ENCODE measurements around the gene TECTB.
"Not testable (repeated sequence)": the region's sequence is repeated elsewhere in the genome, so short reads cannot be mapped to it uniquely, and the experiment has no call there.

Gene TECTB

GRCh38 chr10:112283100-112283499 lies at the start of gene TECTB:
Gene TECTB, plus strand, starts transcription at chr10:112283400. Its CDS starts 335 bp downstream, at chr10:112283735.
- no peak for DNase-seq

DNA sequence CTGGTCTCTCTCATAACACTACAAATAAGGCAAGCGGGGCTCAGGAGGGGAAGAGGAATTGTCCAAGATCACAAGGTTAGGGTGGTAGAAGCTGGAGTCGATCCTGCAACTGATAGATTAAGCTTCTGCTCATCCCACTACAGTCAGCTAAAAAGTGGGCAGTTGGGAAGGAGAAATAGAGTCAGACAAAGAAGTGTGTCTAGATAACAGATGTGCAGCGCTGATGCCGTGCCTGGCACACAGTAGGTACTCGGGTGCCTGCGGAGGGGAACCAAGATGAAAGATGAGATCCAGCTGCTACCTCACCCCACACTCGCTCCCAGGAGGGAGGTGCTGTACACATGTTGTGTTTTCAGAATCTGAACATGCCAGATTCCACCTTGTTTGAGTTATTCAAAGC lies 48.1 kb upstream of the TECTB start:
- DNase-seq = no peak

- DNase-seq = no peak
Observed at GRCh38 chr10:112235920-112236319, 47.3 kb upstream of the TECTB start.

GRCh38 chr10:112236486-112236885 lies 46.7 kb upstream of the TECTB start:
- no peak for DNase-seq

- DNase-seq = no peak
Observed at GRCh38 chr10:112239347-112239746, 43.9 kb upstream of the TECTB start.

DNA sequence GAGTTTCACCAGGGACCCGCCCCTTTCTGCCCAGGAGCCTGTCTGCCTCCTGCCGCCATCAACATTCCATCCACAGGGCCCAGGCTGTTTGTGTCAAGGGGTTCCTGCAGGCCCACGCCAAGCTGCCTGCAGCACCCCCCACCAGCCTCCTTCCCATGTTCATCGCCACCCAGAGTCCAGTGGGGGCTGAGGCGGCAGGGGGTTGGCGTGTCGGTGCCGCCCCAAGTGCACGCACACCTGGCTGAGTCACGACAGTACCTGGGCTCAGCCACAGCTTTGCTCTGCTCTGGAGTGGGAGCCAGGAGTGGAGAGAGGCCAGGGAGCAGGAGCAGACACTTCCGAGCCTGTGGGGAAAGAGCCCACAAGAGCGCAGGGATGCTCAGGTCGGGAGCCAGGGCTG lies 42.8 kb upstream of the TECTB start:
- no peak for DNase-seq

DNA sequence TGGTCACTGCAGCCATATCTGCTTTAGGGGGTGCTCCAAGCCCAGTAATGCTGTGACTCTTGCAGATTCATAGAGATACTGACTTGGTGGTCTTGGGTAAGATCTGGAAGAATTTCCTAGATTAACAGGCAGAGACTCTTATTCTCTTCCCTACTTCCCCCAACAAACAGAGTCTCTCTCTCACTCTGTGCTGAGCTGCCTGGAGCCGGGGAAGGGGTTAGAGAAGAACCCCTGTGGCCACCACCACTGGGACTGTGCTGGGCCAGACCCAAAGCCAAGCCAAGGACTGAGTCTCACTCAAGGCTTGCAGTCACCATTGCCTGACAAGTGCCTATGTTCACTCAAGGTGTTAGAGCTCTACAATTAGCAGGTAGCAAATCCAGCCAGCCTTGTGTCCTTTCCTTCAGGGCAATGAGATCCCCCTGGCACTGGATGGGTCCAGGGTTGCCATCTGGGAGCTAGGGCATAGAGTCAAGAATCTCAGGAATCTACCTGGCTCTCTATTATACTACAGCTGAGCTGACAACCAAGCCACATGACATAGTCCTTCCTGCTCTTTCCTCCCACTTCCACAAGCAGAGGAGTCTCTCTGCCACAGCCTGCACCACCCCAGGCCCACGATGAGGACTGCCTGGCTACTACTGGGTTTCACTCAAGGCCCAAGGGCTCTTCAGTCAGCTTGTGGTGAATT lies 41.4 kb upstream of the TECTB start:
- no peak for DNase-seq

- DNase-seq = no peak
Observed at GRCh38 chr10:112242769-112243168, 40.4 kb upstream of the TECTB start.

GRCh38 chr10:112243713-112244112 lies 39.5 kb upstream of the TECTB start:
- DNase-seq = no peak

GRCh38 chr10:112244197-112244596 lies 39.0 kb upstream of the TECTB start:
- no peak for DNase-seq

DNA sequence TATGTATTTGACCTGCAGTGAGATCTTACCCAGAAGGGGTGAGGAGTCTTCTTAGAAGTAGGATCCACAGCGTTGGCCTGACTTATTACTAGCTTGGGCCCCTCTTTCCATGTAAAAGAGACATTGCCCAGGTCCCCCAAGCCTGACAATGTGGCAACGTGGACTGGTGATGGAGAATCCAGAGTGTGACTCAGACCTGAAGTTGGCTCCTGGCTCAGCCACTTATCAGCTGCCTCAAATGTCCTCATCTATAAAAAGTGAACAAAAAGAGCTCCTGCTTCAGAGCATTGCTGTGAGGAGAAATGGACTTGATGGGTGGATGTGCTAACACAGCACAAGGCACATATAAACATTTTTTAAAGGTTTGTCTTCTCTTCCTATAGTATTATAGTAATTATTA lies 35.4 kb upstream of the TECTB start:
- no peak for DNase-seq

- DNase-seq = no peak
Observed at GRCh38 chr10:112248584-112249295, 34.5 kb upstream of the TECTB start.

GRCh38 chr10:112249722-112250121 lies 33.5 kb upstream of the TECTB start:
- no peak for DNase-seq

DNA sequence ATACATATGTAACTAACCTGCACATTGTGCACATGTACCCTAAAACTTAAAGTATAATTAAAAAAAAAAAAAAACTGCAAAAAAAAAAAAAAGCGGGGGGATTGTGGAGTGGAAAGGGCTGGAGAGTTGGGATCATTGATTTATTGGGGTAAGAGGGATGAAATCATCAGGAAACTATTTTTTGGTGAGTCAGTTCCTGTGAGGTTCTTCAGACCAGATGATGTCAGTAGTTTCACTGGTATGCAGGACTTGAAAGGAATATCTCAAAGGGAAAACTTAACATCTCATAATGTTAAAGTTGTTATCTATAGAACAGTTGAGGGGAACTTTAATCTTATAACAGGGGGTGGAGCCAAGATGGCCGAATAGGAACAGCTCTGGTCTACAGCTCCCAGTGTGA lies 32.6 kb upstream of the TECTB start:
- DNase-seq = no peak

GRCh38 chr10:112251238-112251637 lies 32.0 kb upstream of the TECTB start:
- DNase-seq = not testable (repeated sequence)

DNA sequence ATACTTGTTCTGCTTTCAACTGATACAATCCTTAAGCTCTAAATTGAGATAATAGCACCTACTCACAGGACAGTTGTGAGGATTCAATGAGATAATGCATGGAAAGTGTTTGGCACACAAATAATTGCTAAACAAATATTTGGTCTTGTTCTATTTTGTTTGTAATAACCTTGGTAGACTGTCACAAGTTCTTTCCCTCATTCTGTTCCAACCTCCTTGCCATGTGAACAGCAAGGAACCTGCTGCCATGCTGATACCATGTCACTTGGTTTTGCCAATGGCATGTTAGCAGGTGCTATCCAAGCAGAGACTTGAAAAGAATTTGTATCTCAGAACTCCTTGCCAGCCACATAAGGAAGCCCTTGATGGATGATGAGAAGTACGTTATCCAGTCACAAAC lies 24.8 kb upstream of the TECTB start:
- DNase-seq = no peak

DNA sequence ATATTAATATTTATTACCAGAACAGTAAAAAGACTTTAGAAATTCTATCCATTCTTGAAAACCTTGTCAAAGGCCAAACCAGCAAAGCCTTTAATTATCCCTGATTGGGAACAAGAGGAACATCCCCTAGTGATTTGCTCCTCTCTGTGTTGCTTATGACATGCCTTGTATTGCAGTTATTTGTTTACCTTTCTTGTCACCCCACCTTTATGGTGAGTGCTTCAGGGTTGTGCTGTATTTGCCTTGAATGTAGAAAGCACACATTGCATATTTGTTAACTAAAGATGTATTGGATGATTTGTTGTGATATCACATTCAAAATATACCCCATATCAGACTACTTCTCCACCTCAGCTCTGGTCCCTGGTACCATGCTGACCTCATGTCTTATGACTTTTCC lies 23.5 kb upstream of the TECTB start:
- no peak for DNase-seq

- no peak for DNase-seq
Observed at GRCh38 chr10:112260831-112261230, 22.4 kb upstream of the TECTB start.

GRCh38 chr10:112261281-112261822 lies 21.8 kb upstream of the TECTB start:
- DNase-seq = no peak

DNA sequence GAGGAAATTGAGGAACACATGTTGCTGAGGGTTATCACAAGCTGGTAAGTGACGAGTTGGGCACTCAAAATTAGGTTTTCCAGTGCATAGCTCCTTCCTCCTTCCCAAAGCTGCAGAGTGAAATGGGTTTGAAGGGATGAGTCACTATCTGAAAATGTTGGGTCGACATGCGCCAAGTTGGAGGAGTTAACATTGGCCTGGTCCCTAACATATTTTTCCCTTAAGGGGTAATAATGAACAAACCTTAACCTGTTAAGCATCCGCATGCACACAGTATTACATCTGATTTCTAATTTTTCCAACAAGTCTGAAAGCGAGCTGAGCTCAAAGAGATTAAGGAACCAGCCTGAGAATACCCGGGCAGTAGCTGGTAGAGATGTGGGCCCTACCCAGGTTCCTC lies 20.7 kb upstream of the TECTB start:
- no peak for DNase-seq

DNA sequence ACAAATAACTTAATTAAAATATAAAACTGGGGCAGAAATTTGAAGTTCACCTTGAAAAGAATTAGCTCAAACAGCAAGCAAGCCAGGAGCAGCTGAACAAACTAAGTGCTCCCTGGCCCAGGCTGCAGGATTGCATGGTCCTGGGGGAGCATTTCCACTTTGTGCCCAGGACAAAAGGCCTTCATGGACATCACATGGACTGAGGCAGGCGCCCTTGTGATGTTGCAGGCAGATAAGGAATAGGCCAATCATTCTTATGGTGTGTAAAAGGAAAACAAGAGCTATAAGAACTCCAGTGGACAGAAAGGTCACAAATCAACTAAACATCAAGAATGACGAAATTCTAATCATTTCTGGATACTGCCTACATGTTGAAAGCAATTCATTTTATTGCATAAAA lies 17.5 kb upstream of the TECTB start:
- no peak for DNase-seq

GRCh38 chr10:112269266-112269665 lies 13.9 kb upstream of the TECTB start:
- DNase-seq = no peak

- no peak for DNase-seq
Observed at GRCh38 chr10:112271982-112272381, 11.2 kb upstream of the TECTB start.

GRCh38 chr10:112274831-112275230 lies 8.4 kb upstream of the TECTB start:
- DNase-seq = no peak

Data from SIG-M5 (cell line).